GM23248 (cell line): Measurements from ENCODE around the gene ZNF576.

ENCODE experiments used
- EZH2 ChIP-seq: fragments of 200-600 bp; sonication (generic); IDR thresholded peaks from 2 replicates; pipeline ENCODE4 v1.6.1; 2018; ENCODE audit warnings: antibody characterized with exemption, mild to moderate bottlenecking; ENCODE audit not compliant: insufficient read depth, poor library complexity, severe bottlenecking
- EZH2phosphoT487 ChIP-seq: fragments of 200-600 bp; sonication (generic); IDR thresholded peaks from 2 replicates; pipeline ENCODE4 v1.6.1; 2018; ENCODE audit warnings: antibody characterized with exemption, moderate library complexity, mild to moderate bottlenecking, low read depth; ENCODE audit not compliant: insufficient read depth

DNA sequence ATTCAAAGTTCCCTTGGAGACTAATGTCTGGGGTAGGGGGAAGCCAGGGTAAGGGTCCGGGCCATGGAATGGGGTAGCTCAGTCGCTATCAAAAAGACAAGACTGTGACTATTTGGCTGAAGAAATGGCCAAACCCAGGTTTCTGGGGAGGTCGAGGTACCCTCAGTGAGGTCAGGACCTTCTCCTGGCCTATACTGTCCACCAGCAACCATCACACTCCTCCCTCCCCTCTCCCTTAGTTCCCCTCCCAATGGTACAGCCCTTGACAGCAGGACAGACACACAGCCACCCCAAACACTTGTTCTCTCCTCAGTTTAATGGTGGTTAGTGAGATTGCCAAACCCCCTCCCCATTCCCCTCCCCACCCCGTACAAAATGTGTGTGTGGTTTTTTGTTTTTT is 25.7 kb downstream of the ZNF576 start:
- TF ChIP-seq EZH2phosphoT487 (no peak), EZH2 (no peak)
